Inflammatory macrophage treated with lipopolysaccharide for 4 hours (primary cell): ENCODE data around the gene TBC1D32.
"Not testable (repeated sequence)": the region's sequence is repeated elsewhere in the genome, so short reads cannot be mapped to it uniquely, and the experiment has no call there.

Experiments used
- DNase-seq: peaks from one replicate; pipeline ENCODE4 v3.0.0-alpha.2; 2020

The TBC1D32 gene

GRCh38 chr6:121319112-121319553 is 15.1 kb downstream of the TBC1D32 start:
- DNase-seq, result no peak

DNA sequence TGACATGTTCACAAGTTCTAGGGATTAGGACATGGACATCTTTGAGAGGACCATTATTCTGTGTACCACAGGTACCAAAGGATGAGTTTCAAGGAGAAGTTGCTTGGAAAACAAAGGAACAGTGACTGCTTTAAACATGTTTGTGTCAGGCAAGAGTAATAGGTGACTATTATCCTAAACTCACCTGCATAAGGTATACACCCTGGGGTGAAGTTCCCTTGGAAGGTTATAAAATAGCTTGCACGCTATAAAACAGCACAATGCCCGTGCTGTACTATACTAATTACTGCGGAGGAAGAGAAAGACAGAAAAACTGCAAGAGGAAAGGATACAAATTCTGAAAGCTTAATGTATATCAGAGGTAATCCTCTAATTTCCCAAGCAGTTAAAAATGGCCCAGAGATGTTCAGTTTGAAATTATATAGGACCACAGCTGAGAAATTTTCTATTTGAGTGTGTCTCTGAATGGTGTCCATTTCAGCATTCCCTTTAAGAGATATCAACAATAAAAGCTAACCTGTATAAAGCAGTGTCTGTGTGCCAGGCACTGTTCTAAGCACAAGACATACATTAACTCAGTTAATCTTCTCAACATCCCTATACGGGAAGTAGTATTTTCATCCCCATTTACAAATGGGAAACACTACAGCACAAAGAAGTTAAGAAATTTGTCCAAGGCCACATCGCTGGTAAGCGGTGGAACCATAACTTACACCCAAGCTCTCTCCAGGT is 19.7 kb downstream of the TBC1D32 start:
- no peak for DNase-seq

DNA sequence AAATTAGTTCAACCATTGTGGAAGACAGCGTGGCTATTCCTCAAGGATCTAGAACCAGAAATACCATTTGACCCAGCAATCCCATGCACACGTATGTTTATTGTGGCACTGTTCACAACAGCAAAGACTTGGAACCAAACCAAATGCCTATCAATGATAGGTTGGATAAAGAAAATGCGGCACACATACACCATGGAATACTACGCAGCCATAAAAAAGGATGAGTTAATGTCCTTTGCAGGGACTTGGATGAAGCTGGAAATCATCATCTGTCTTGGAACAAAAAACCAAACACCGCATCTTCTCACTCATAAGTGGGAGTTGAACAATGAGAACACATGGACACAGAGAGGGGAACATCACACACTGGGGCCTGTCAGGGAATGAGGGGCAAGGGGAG is 22.5 kb downstream of the TBC1D32 start:
- DNase-seq, result not testable (repeated sequence)

GRCh38 chr6:121310495-121310894 is 23.8 kb downstream of the TBC1D32 start:
- no peak for DNase-seq

- DNase-seq, result no peak
These were observed 24.4 kb downstream of the TBC1D32 start for GRCh38 chr6:121309768-121310469.

DNA sequence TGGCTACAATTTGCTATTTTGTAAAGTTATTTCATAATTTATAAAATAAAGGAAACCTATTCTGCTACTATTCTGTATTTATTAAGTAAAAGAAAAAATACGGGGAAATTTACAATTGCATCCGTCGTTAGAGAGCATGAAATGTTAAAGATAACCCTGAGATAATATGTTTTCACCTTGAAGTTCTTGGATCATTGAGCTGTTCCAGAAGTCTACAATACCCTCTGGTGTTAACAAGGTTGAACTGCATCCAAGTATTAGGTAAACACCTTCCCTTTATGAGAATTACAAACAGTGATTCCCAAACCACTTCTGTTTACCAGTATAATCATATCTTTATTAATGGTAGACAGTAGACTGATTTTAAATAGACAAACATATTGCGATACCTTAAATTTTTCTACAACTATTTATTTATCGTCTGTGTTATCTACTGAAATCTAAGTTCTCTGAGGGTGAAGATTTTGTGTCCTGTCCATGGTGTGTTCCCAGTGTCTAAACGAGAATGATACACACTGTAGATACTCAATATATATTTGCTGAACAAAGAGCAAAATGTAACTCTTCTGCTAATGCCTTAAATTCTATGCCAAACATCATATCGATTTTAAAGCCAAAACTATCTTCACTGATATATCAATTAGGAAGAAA is 28.2 kb downstream of the TBC1D32 start:
- peak; percentile 33 for DNase-seq

- DNase-seq, result no peak
These were observed 31.4 kb downstream of the TBC1D32 start for GRCh38 chr6:121302882-121303281.

DNA sequence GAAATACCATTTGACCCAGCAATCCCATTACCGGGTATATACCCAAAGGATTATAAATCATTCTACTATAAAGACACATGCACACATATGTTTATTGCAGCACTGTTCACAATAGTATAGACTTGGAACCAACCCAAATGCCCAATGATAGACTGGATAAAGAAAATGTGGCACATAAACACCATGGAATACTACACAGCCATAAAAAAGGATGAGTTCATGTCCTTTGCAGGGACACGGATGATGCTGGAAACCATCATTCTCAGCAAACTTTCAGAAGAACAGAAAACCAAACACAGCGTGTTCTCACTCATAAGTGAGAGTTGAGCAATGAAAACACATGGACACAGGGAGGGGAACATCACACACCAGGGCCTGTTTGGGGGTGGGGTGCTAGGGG is 33.1 kb downstream of the TBC1D32 start:
- not testable (repeated sequence) for DNase-seq

DNA sequence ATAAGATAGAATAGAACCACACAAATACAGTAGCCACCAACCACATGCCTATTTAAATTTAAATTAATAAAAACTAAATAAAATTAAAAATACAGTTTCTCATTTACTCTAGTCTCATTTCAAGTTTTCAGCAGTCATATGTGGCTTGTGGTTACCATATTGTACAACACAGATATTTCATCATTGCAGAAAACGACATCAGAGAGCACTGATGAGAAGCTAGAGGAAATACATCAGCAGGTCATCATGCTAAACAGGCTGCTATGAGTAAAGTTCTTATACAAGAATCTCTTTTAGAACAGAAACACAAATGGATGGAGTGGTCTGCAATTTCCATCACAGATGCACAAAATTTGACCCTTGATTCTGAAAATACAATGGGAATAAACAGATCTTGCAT is 36.6 kb downstream of the TBC1D32 start:
- DNase-seq, result peak; percentile 81

- DNase-seq, result no peak
These were observed 49.2 kb downstream of the TBC1D32 start for GRCh38 chr6:121285041-121285440.

- no peak for DNase-seq
These were observed 59.5 kb downstream of the TBC1D32 start for GRCh38 chr6:121274666-121275295.

DNA sequence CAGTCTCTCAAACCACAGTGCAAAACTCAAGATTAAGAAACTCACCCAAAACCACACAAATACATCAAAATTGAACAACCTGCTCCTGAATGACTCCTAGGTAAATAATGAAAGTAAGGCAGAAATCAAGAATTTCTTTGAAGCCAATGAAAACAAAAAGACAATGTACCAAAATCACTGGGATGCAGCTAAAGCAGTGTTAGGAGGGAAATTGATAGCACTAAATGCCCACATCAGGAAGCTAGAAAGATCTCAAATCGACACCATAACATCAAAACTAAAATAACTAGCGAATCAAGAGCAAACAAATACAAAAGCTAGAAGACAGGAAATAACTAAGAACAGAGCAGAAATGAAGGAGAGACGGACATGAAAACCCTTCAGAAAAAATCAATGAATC is 70.5 kb downstream of the TBC1D32 start:
- DNase-seq, result no peak

DNA sequence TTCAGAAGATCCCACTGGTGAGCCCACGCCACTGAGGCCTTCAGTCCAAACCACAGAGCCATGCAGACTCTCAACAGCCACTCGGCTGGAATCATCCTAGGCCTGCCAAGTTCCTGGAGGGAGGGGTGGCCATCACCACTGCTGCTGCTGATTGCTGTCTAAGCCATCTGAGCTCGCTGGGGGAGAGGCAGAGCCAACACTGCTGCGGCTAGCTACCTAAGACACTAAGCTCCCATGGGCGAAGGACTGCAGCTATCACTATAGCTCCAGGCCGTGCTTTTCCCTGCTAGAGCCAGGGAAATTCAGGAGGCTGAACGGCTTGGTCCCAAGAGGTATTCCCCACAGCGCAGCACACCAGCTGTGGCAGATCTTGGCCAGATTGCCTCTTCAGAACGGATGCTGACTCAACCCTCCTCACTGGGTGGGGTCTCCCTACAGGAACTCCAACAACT is 73.6 kb downstream of the TBC1D32 start:
- no peak for DNase-seq

- DNase-seq, result no peak
These were observed 86.9 kb downstream of the TBC1D32 start for GRCh38 chr6:121247386-121247785.

DNA sequence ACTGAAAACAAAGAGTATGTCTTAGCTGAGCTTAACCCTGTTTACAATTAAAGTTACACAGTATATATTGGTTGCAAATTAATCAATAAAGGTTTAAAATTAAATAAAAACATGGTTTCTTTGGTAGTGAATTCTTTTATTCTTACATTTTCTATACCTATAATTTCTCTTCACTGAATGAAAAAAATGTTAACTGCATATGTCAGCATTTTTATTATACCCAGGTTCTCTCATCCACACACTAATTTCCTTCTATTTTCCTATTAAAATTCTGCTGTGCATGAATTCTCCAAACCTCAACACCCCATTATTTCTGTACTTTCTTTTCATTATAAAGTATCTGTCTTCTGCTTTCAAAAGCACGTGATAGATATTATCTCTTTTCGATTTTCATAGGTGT is 91.9 kb downstream of the TBC1D32 start:
- DNase-seq, result no peak

- DNase-seq, result no peak
These were observed 96.4 kb downstream of the TBC1D32 start for GRCh38 chr6:121237859-121238258.

GRCh38 chr6:121236984-121237383 is 97.3 kb downstream of the TBC1D32 start:
- no peak for DNase-seq

- DNase-seq, result no peak
These were observed 98.9 kb downstream of the TBC1D32 start for GRCh38 chr6:121235386-121235785.

GRCh38 chr6:121223930-121224329 is 110.3 kb downstream of the TBC1D32 start:
- DNase-seq, result no peak

DNA sequence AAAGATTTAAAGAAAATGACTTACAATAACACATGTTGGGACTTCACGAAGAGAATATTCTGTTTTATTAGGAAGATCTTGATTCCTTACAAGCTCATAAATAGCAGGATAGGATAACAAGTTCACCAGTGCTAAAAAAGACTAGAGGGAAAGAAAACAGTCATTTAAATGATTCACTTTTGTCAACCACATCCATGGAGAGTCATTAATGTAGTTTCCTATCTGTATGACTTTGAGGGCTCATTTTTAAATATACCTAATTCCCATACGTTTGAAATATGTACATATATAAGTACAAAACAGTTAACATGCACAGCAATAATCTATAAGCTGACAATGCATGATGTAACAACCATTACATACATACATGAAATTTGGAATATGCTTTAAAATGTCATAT is 111.1 kb downstream of the TBC1D32 start:
- no peak for DNase-seq

DNA sequence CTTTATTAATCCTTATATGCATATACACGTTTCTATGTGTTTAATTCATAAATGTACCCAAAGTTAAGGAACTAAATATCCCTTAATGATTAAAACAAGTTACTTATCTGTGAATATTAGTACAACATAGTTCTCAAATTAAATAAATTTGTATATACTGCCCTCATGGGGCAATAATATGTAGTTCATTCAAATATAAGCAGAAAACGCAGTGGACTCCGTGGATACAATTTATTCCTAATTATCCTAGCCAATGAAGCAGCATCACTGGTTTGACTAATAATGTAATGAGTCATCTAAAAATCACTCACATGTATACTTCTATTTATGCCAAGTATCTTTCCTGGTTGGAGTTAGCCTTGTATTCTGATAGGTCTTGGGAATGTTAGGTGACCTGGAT is 111.6 kb downstream of the TBC1D32 start:
- no peak for DNase-seq

- no peak for DNase-seq
These were observed 117.4 kb downstream of the TBC1D32 start for GRCh38 chr6:121216928-121217327.

DNA sequence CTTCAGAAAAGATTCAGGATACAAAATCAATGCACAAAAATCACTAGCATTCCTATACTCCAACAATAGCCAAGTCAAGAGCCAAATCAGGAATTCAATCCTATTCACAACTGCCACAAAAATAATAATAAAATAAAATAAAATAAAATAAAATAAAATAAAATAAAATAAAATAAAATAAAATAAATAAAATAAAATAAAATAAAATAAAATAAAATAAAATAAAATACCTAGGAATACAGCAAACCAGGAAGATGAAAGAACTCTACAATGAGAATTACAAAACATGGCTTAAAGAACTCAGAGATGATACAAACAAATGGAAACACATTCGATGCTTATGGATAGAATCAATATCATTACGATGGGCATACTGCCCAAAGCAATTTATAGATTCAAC is 120.9 kb downstream of the TBC1D32 start:
- not testable (repeated sequence) for DNase-seq
